Ovary (tissue), 9 donors: ENCODE measurements around the gene NACAD. TPM values are rescaled to one million over a fixed set of nuclear protein-coding genes. Genes with fewer than 3 reads are reported as not detected.

Experiments used
- DNase-seq, 5 donors: peaks; one replicate each; pipeline ENCODE4 v3.0.0-alpha.2; 2019 to 2020
- H3K27ac ChIP-seq, 2 donors: fragments of 200-600 bp; one replicate each; pipeline versions ENCODE4 v1.5.1 to v1.8.0; 2019 to 2022
- H3K27me3 ChIP-seq: fragments of 200-600 bp; one replicate; pipeline ENCODE4 v1.8.0; 2022
- H3K36me3 ChIP-seq: fragments of 200-600 bp; sonication (generic); one replicate; pipeline ENCODE4 v1.5.1; 2019
- H3K4me1 ChIP-seq: one replicate; pipeline ENCODE4 v1.8.1; 2013; ENCODE audit warnings: mild to moderate bottlenecking, moderate library complexity; ENCODE audit not compliant: insufficient read depth
- H3K4me3 ChIP-seq: fragments of 200-600 bp; sonication (generic); one replicate; pipeline ENCODE4 v1.5.1; 2017
- H3K9me3 ChIP-seq, 2 donors: fragments of 200-600 bp in 1 of 2; sonication (generic) in 1 of 2; one replicate each; pipeline versions ENCODE4 v1.5.1 to v1.8.1; 2013 to 2019; ENCODE audit warnings: mild to moderate bottlenecking in 1 of 2, moderate library complexity in 1 of 2
- CTCF ChIP-seq, 3 donors: fragments of 450-650 bp in 2 of 3; fragments of 200-600 bp in 1 of 3; IDR thresholded peaks; one replicate each; pipeline versions ENCODE4 v1.5.1 to v1.8.0; 2016 to 2022; ENCODE audit warnings: antibody characterized with exemption in 3 of 3, mild to moderate bottlenecking in 1 of 3
- EP300 ChIP-seq: sonication (generic); formaldehyde crosslinking; IDR thresholded peaks from one replicate; pipeline ENCODE4 v1.6.1; 2017; ENCODE audit warnings: antibody characterized with exemption
- POLR2A ChIP-seq: fragments of 450-650 bp; IDR thresholded peaks from one replicate; pipeline ENCODE4 v1.6.1; 2017; ENCODE audit warnings: antibody characterized with exemption, mild to moderate bottlenecking, moderate library complexity
- WGBS, 3 donors: extraction: QIAGEN DNeasy Blood & Tissue Kit in 1 of 3; methylation state at CpG; one replicate each; pipeline versions ENCODE4 v1.1.5 to v1.1.7; 2013 to 2017; 5-methylcytosine and 5-hydroxymethylcytosine counted together
- intact Hi-C, 4 donors: fragments of 100-400 bp; cut with DNase I; formaldehyde crosslinking; loops; one replicate each; pipeline versions ENCODE4 v1.11.0 to v1.15.1; 2022 to 2023
- polyA plus RNA-seq, 2 donors: library from polyadenylated mRNA; stranded (reverse); fragments of 200-250 nt in 1 of 2; fragments of 350-450 nt in 1 of 2; fragmentation: Illumina TruSeq in 1 of 2; extraction: RNeasy Lipid Tissue Mini Kit (QIAGEN cat#74804) in 1 of 2; gene quantifications; one replicate each; pipeline ENCODE4 v1.2.3, GENCODE V29; 2013 to 2014
- total RNA-seq, 7 donors: library from RNA; depleted of rRNA in 2 of 7; stranded (reverse); fragments of >200 nt in 2 of 7; fragmentation: NEBNext Ultra II Directional in 3 of 7; extraction: Animal tissue kit (Norgen Biotek cat#: 25700) in 3 of 7; gene quantifications; one replicate each; pipeline versions ENCODE4 v1.1.0 to v1.2.4, GENCODE V29; 2016 to 2023
- donor health status: DM: no; HTN: no; CAD: no; lungs with moderate emphysema.
- donor health status: DM: no; HTN: no; CAD: no.
- donor health status: Bipolar disorder and iron deficiency.
- donor health status: DM: yes; HTN: yes; CAD: no.
- donor health status: DM: no; HTN: no; CAD: no.
- donor health status: DM: yes; HTN: yes; CAD: no.

The NACAD gene
- total and polyA plus RNA-seq, 9 donors = 4.1 to 24.1 (median 11.0) TPM

- Histone ChIP-seq H3K4me1 (peaks cover 6% of the 10 kb centered on the region), H3K9me3 (no peaks in the 10 kb centered on the region), H3K27me3 (no peaks in the 10 kb centered on the region), H3K27ac (no peak overlapping the region), H3K36me3 (no peaks in the 10 kb centered on the region), H3K4me3 (no peak overlapping the region)
- WGBS, 3 donors = 61 to 76% (median 67%) methylated on average over 8 of the region's 8 CpGs
- intact Hi-C loops = loop anchor here in 1 of 4 donors (10.0 kb wide), 1 partner anchor 102 kb away; the partner anchor contains the start of gene CCM2
- TF ChIP-seq EP300 (no peak), CTCF (IDR thresholded peaks at IDR 0.05) (no peak), POLR2A (no peak)
- DNase-seq = no peak
Observed at GRCh38 chr7:45106820-45107219, 18.1 kb upstream of the NACAD start.

GRCh38 chr7:45105588-45106188, 16.9 kb upstream of the NACAD start:
- H3K27ac ChIP-seq = no peak overlapping the region
- DNase-seq = no peak
- intact Hi-C loops = loop anchor here in 1 of 4 donors (10.0 kb wide), 1 partner anchor 101 kb away; the partner anchor contains the start of gene CCM2
- H3K9me3 ChIP-seq = no peaks in the 10 kb centered on the region
- H3K27me3 ChIP-seq = no peaks in the 10 kb centered on the region
- no peaks in the 10 kb centered on the region for H3K36me3 ChIP-seq
- 91 to 93% (median 93%) methylated on average over 8 of the region's 8 CpGs for WGBS, 3 donors
- no peak overlapping the region for H3K4me3 ChIP-seq
- no peak for TF ChIP-seq POLR2A
- no peak for TF ChIP-seq EP300
- TF ChIP-seq CTCF (IDR thresholded peaks at IDR 0.05) = no peak
- peaks cover 4% of the 10 kb centered on the region for H3K4me1 ChIP-seq

GRCh38 chr7:45104844-45105587, 16.2 kb upstream of the NACAD start:
- no peak for TF ChIP-seq POLR2A
- TF ChIP-seq CTCF (IDR thresholded peaks at IDR 0.05) = no peak
- TF ChIP-seq EP300 = no peak
- intact Hi-C loops = loop anchor here in 1 of 4 donors (10.0 kb wide), 1 partner anchor 100 kb away; the partner anchor contains the start of gene CCM2
- Histone ChIP-seq H3K4me1 (peaks cover 2% of the 10 kb centered on the region), H3K4me3 (no peak overlapping the region), H3K9me3 (no peaks in the 10 kb centered on the region), H3K27ac (no peak overlapping the region), H3K36me3 (no peaks in the 10 kb centered on the region), H3K27me3 (no peaks in the 10 kb centered on the region)
- DNase-seq = no peak
- 89 to 93% (median 92%) methylated on average over 12 of the region's 12 CpGs for WGBS, 3 donors

GRCh38 chr7:45103958-45104843, 15.4 kb upstream of the NACAD start:
- Histone ChIP-seq H3K27me3 (no peaks in the 10 kb centered on the region), H3K36me3 (no peaks in the 10 kb centered on the region), H3K9me3 (no peaks in the 10 kb centered on the region), H3K4me1 (peaks cover 2% of the 10 kb centered on the region), H3K27ac (no peak overlapping the region), H3K4me3 (no peak overlapping the region)
- no peak for TF ChIP-seq POLR2A
- intact Hi-C loops = loop anchor here in 1 of 4 donors (10.0 kb wide), 1 partner anchor 99 kb away; the partner anchor contains the start of gene CCM2
- 90 to 92% (median 91%) methylated on average over 17 of the region's 17 CpGs for WGBS, 3 donors
- peak in 1 of 5 donors; percentile 8 for DNase-seq
